Astrocyte (in vitro differentiated cells and primary cell): ENCODE measurements around the gene OBP2B. TPM values are rescaled to one million over a fixed set of nuclear protein-coding genes. Genes with fewer than 3 reads are reported as not detected.

Experiments used
- DNase-seq: peaks from one replicate; pipeline ENCODE4 v3.0.0-alpha.2; 2010; ENCODE audit warnings: low read depth
- FAIRE-seq: peaks from 2 replicates; lab custom pipeline; 2011; peaks lifted over from hg19 to GRCh38; lab: Jason Lieb, UNC
- H2AFZ ChIP-seq: 2 replicates; pipeline ENCODE4 v1.6.0; 2012; ENCODE audit warnings: low read depth, low read length, inconsistent platforms
- H3K27ac ChIP-seq: 2 replicates; pipeline ENCODE4 v1.5.1; 2011; ENCODE audit warnings: low read depth, low read length, inconsistent platforms
- H3K27me3 ChIP-seq: 2 replicates; pipeline ENCODE4 v1.6.0; 2011; ENCODE audit warnings: low read length, inconsistent platforms; ENCODE audit not compliant: insufficient read depth
- H3K36me3 ChIP-seq: 2 replicates; pipeline ENCODE4 v1.5.1; 2011; ENCODE audit warnings: low read length, inconsistent platforms; ENCODE audit not compliant: insufficient read depth
- H3K4me1 ChIP-seq: 2 replicates; pipeline ENCODE4 v1.5.1; 2011; ENCODE audit warnings: low read length, inconsistent platforms; ENCODE audit not compliant: insufficient read depth
- H3K4me2 ChIP-seq: 2 replicates; pipeline ENCODE4 v1.6.0; 2012; ENCODE audit warnings: low read length, inconsistent platforms
- H3K4me3 ChIP-seq: 2 replicates; pipeline ENCODE4 v1.5.1; 2011; ENCODE audit warnings: low read depth, mild to moderate bottlenecking, low read length, inconsistent platforms; ENCODE audit not compliant: insufficient read depth
- H3K79me2 ChIP-seq: 2 replicates; pipeline ENCODE4 v1.6.0; 2012; ENCODE audit warnings: mild to moderate bottlenecking, low read length, inconsistent platforms; ENCODE audit not compliant: insufficient read depth
- H3K9ac ChIP-seq: 2 replicates; pipeline ENCODE4 v1.6.0; 2012; ENCODE audit warnings: mild to moderate bottlenecking, low read length, inconsistent platforms
- H3K9me3 ChIP-seq: 2 replicates; pipeline ENCODE4 v1.5.1; 2012; ENCODE audit warnings: low read depth, mild to moderate bottlenecking, low read length, inconsistent platforms; ENCODE audit not compliant: insufficient read depth
- H4K20me1 ChIP-seq: 2 replicates; pipeline ENCODE4 v1.6.0; 2012; ENCODE audit warnings: low read length, inconsistent platforms; ENCODE audit not compliant: insufficient read depth
- H3K27ac Mint-ChIP-seq: one replicate; pipeline ENCODE4 v1.8.0; 2021; ENCODE audit warnings: mild to moderate bottlenecking, mixed read lengths; ENCODE audit not compliant: unreplicated experiment
- H3K27me3 Mint-ChIP-seq: one replicate; pipeline ENCODE4 v1.8.0; 2021; ENCODE audit warnings: low read depth, mixed read lengths; ENCODE audit not compliant: unreplicated experiment
- H3K36me3 Mint-ChIP-seq: one replicate; pipeline ENCODE4 v1.8.0; 2021; ENCODE audit warnings: low read depth, mixed read lengths; ENCODE audit not compliant: unreplicated experiment
- H3K4me1 Mint-ChIP-seq: one replicate; pipeline ENCODE4 v1.8.0; 2021; ENCODE audit warnings: low read depth, mixed read lengths; ENCODE audit not compliant: unreplicated experiment
- H3K4me3 Mint-ChIP-seq: one replicate; pipeline ENCODE4 v1.8.0; 2021; ENCODE audit warnings: mild to moderate bottlenecking, moderate library complexity, mixed read lengths; ENCODE audit not compliant: unreplicated experiment
- H3K9me3 Mint-ChIP-seq: one replicate; pipeline ENCODE4 v1.8.0; 2021; ENCODE audit warnings: mild to moderate bottlenecking, mixed read lengths; ENCODE audit not compliant: unreplicated experiment
- EZH2 ChIP-seq: IDR thresholded peaks from 2 replicates; pipeline ENCODE4 v1.6.1; 2012; ENCODE audit warnings: mild to moderate bottlenecking, low read length, inconsistent platforms; ENCODE audit not compliant: insufficient read depth
- total RNA-seq: library from RNA; stranded (reverse); gene quantifications from 2 replicates; pipeline ENCODE4 v1.2.1, GENCODE V29; 2021
- TF ChIP-seq, protein P1 (sequence below): IDR thresholded peaks from 2 replicates; pipeline ENCODE4 v1.5.1; 2011; ENCODE audit warnings: low read depth, mild to moderate bottlenecking, inconsistent platforms, low read length, moderate library complexity; ENCODE audit not compliant: insufficient read depth

Gene OBP2B
- total RNA-seq, 1 donor from 2014 or later, result not detected

DNA sequence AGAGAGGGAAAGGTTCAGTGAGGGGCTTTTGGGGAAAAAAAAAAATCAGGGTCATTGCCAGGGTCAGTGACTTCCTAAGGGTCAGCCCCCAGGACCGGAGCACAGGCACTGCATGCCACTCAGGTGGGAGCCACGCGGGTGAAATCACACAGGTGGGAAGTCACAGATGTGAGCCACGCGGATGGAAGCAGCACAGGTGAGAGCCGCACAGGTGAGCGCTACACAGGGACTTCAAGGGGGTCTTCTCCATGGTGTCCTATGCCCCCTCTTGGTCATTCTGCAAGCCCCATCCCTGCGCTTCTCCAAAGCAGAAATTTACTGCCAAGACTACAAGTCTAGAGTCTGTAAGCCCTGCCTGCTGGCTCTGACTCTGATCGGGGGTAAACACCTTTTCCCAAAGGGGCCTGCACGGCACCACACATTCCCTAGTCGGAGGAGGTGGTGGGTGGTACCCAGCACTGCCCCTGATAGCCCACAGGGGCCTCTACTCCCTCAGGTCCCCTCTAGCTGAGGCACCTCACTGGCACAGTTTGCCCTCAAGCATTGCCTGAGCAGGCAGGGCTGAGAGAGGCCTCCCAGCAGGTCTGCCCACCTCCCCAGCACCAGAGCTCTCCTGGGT, 18.3 kb upstream of the OBP2B start:
- Mint-ChIP-seq H3K27ac (no peak overlapping the region), H3K4me3 (no peak overlapping the region), H3K4me1 (no peaks in the 10 kb centered on the region), H3K36me3 (no peaks in the 10 kb centered on the region), H3K27me3 (peaks cover 29% of the 10 kb centered on the region), H3K9me3 (peaks cover 1% of the 10 kb centered on the region)
- Histone ChIP-seq H3K36me3 (no peaks in the 10 kb centered on the region), H3K27me3 (no peaks in the 10 kb centered on the region), H2AFZ (no peak overlapping the region), H3K79me2 (no peaks in the 10 kb centered on the region), H3K4me1 (no peaks in the 10 kb centered on the region), H3K9ac (no peak overlapping the region), H3K4me3 (no peak overlapping the region), H3K27ac (no peak overlapping the region), H4K20me1 (no peaks in the 10 kb centered on the region), H3K9me3 (no peaks in the 10 kb centered on the region), H3K4me2 (no peak overlapping the region)
- TF ChIP-seq, protein P1, sequence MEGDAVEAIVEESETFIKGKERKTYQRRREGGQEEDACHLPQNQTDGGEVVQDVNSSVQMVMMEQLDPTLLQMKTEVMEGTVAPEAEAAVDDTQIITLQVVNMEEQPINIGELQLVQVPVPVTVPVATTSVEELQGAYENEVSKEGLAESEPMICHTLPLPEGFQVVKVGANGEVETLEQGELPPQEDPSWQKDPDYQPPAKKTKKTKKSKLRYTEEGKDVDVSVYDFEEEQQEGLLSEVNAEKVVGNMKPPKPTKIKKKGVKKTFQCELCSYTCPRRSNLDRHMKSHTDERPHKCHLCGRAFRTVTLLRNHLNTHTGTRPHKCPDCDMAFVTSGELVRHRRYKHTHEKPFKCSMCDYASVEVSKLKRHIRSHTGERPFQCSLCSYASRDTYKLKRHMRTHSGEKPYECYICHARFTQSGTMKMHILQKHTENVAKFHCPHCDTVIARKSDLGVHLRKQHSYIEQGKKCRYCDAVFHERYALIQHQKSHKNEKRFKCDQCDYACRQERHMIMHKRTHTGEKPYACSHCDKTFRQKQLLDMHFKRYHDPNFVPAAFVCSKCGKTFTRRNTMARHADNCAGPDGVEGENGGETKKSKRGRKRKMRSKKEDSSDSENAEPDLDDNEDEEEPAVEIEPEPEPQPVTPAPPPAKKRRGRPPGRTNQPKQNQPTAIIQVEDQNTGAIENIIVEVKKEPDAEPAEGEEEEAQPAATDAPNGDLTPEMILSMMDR, result no peak
- no peak for TF ChIP-seq EZH2
- no peak for FAIRE-seq
- no peak for DNase-seq

- no peak overlapping the region for H3K4me2 ChIP-seq
- H3K27ac ChIP-seq, result no peak overlapping the region
- H3K4me1 Mint-ChIP-seq, result no peaks in the 10 kb centered on the region
- no peaks in the 10 kb centered on the region for H3K27me3 ChIP-seq
- H2AFZ ChIP-seq, result no peak overlapping the region
- H3K27ac Mint-ChIP-seq, result no peak overlapping the region
- TF ChIP-seq, protein P1, result no peak
- TF ChIP-seq EZH2, result no peak
- no peaks in the 10 kb centered on the region for H3K36me3 Mint-ChIP-seq
- H3K4me3 Mint-ChIP-seq, result no peak overlapping the region
- H3K9ac ChIP-seq, result no peak overlapping the region
- no peaks in the 10 kb centered on the region for H3K9me3 ChIP-seq
- H3K9me3 Mint-ChIP-seq, result peaks cover 1% of the 10 kb centered on the region
- no peaks in the 10 kb centered on the region for H3K36me3 ChIP-seq
- FAIRE-seq (no peak), DNase-seq (no peak)
- H3K79me2 ChIP-seq, result no peaks in the 10 kb centered on the region
- H3K4me1 ChIP-seq, result no peaks in the 10 kb centered on the region
- H3K27me3 Mint-ChIP-seq, result peaks cover 26% of the 10 kb centered on the region
- no peaks in the 10 kb centered on the region for H4K20me1 ChIP-seq
- H3K4me3 ChIP-seq, result no peak overlapping the region
Observed at GRCh38 chr9:133226219-133227171, 17.4 kb upstream of the OBP2B start.
